GM23338 (cell line): Measurements from ENCODE around the gene ID3.

Experiments used
- CREB1 ChIP-seq: fragments of 250-450 bp; sonication (Bioruptor Pico); IDR thresholded peaks from 2 replicates; pipeline ENCODE4 v1.5.0; 2020; ENCODE audit warnings: low read depth, mild to moderate bottlenecking, moderate library complexity
- EZH2 ChIP-seq: fragments of 200-600 bp; sonication (generic); IDR thresholded peaks from one replicate; pipeline ENCODE4 v1.8.0; 2017; ENCODE audit warnings: antibody characterized with exemption, mild to moderate bottlenecking, low read depth; ENCODE audit not compliant: unreplicated experiment
- EZH2phosphoT487 ChIP-seq: fragments of 200-600 bp; sonication (generic); IDR thresholded peaks from one replicate; pipeline ENCODE4 v1.8.1; 2018; ENCODE audit warnings: antibody characterized with exemption; ENCODE audit not compliant: unreplicated experiment
- NANOG ChIP-seq: IDR thresholded peaks from 2 replicates; pipeline ENCODE4 v1.6.1; 2016; ENCODE audit warnings: antibody characterized with exemption, borderline replicate concordance
- POLR2AphosphoS5 ChIP-seq: IDR thresholded peaks from 2 replicates; pipeline ENCODE4 v1.6.1; 2016; ENCODE audit warnings: antibody characterized with exemption, low read depth
- ZNF114 ChIP-seq: fragments of 250-450 bp; sonication (Bioruptor Pico); IDR thresholded peaks from 2 replicates; pipeline ENCODE4 v1.5.0; 2020; ENCODE audit warnings: mild to moderate bottlenecking, moderate library complexity
- ZNF331 ChIP-seq: fragments of 250-450 bp; sonication (Bioruptor Pico); IDR thresholded peaks from 2 replicates; pipeline ENCODE4 v1.5.0; 2020; ENCODE audit warnings: low read depth, mild to moderate bottlenecking, moderate library complexity
- TF ChIP-seq, protein P1 (sequence below), 2 experiments: fragments of 200-600 bp in 1 of 2; sonication (generic) in 1 of 2; conservative IDR thresholded peaks; 2 replicates each; pipeline versions ENCODE4 v1.5.1 to v1.6.1; 2016 to 2017; ENCODE audit warnings: antibody characterized with exemption in 2 of 2, low read depth in 2 of 2, mild to moderate bottlenecking in 2 of 2, moderate library complexity in 1 of 2
- TF ChIP-seq, protein P2 (sequence below): IDR thresholded peaks from one replicate; pipeline ENCODE4 v1.6.1; 2018; ENCODE audit warnings: antibody characterized with exemption; ENCODE audit not compliant: unreplicated experiment
- TF ChIP-seq, protein P3 (sequence below): fragments of 250-450 bp; sonication (Bioruptor Pico); IDR thresholded peaks from 2 replicates; pipeline ENCODE4 v1.5.0; 2020; ENCODE audit warnings: mild to moderate bottlenecking, moderate library complexity

DNA sequence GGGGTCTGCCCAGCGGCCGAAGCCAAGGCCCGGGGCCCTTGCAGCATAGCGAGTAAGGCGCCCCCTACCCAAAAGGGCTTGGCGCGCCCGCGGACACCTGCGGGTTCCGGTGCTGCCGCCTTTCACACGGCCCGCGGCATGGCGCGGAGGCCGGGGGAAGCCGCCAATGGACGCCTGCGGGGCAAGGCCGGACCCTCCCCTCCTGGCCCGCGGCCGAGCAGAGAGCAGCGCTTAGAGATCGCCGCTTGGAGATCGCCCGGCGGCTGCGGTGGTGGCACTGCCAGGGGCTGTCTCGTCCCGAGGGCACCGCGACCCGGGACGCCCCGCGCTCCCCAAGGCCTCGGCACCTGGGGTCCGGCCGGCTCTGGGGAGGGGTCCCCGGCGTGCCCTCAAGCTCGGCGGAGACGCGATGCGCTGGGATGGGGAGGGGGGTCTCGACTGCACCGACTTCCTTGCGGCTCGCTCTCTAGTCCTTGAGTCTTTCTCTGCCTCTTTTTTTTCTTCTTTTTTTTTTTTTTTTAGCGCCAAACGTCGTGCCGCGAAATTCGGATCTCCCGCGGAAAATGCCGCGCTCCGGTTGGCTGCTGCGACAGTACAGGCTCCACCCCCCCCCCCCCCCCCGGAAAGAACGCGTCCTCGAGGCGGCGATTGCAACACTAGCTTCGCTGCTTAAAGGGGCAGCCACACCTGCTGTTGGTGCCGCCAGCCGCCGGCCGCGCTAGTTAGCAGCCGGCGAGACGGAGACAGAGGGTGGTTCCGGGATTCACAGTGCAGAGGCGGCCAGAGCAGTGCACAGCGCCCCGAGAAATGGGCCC lies 28.3 kb downstream of the ID3 start, which contains the start of gene E2F2:
- TF ChIP-seq, protein P1, sequence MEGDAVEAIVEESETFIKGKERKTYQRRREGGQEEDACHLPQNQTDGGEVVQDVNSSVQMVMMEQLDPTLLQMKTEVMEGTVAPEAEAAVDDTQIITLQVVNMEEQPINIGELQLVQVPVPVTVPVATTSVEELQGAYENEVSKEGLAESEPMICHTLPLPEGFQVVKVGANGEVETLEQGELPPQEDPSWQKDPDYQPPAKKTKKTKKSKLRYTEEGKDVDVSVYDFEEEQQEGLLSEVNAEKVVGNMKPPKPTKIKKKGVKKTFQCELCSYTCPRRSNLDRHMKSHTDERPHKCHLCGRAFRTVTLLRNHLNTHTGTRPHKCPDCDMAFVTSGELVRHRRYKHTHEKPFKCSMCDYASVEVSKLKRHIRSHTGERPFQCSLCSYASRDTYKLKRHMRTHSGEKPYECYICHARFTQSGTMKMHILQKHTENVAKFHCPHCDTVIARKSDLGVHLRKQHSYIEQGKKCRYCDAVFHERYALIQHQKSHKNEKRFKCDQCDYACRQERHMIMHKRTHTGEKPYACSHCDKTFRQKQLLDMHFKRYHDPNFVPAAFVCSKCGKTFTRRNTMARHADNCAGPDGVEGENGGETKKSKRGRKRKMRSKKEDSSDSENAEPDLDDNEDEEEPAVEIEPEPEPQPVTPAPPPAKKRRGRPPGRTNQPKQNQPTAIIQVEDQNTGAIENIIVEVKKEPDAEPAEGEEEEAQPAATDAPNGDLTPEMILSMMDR (conservative IDR thresholded peaks at IDR 0.05; ENCODE audit: low read depth in 2 of 2), result peak in 1 of 2 experiments; percentile 44; a peak in 1 of 4 replicates
- TF ChIP-seq POLR2AphosphoS5 (peak; percentile 47), ZNF114 (CRISPR knock-in tag) (no peak), EZH2 (no peak), CREB1 (no peak), ZNF331 (no peak), EZH2phosphoT487 (no peak), NANOG (no peak)
- TF ChIP-seq, protein P2, sequence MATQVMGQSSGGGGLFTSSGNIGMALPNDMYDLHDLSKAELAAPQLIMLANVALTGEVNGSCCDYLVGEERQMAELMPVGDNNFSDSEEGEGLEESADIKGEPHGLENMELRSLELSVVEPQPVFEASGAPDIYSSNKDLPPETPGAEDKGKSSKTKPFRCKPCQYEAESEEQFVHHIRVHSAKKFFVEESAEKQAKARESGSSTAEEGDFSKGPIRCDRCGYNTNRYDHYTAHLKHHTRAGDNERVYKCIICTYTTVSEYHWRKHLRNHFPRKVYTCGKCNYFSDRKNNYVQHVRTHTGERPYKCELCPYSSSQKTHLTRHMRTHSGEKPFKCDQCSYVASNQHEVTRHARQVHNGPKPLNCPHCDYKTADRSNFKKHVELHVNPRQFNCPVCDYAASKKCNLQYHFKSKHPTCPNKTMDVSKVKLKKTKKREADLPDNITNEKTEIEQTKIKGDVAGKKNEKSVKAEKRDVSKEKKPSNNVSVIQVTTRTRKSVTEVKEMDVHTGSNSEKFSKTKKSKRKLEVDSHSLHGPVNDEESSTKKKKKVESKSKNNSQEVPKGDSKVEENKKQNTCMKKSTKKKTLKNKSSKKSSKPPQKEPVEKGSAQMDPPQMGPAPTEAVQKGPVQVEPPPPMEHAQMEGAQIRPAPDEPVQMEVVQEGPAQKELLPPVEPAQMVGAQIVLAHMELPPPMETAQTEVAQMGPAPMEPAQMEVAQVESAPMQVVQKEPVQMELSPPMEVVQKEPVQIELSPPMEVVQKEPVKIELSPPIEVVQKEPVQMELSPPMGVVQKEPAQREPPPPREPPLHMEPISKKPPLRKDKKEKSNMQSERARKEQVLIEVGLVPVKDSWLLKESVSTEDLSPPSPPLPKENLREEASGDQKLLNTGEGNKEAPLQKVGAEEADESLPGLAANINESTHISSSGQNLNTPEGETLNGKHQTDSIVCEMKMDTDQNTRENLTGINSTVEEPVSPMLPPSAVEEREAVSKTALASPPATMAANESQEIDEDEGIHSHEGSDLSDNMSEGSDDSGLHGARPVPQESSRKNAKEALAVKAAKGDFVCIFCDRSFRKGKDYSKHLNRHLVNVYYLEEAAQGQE, result no peak
- TF ChIP-seq, protein P3, sequence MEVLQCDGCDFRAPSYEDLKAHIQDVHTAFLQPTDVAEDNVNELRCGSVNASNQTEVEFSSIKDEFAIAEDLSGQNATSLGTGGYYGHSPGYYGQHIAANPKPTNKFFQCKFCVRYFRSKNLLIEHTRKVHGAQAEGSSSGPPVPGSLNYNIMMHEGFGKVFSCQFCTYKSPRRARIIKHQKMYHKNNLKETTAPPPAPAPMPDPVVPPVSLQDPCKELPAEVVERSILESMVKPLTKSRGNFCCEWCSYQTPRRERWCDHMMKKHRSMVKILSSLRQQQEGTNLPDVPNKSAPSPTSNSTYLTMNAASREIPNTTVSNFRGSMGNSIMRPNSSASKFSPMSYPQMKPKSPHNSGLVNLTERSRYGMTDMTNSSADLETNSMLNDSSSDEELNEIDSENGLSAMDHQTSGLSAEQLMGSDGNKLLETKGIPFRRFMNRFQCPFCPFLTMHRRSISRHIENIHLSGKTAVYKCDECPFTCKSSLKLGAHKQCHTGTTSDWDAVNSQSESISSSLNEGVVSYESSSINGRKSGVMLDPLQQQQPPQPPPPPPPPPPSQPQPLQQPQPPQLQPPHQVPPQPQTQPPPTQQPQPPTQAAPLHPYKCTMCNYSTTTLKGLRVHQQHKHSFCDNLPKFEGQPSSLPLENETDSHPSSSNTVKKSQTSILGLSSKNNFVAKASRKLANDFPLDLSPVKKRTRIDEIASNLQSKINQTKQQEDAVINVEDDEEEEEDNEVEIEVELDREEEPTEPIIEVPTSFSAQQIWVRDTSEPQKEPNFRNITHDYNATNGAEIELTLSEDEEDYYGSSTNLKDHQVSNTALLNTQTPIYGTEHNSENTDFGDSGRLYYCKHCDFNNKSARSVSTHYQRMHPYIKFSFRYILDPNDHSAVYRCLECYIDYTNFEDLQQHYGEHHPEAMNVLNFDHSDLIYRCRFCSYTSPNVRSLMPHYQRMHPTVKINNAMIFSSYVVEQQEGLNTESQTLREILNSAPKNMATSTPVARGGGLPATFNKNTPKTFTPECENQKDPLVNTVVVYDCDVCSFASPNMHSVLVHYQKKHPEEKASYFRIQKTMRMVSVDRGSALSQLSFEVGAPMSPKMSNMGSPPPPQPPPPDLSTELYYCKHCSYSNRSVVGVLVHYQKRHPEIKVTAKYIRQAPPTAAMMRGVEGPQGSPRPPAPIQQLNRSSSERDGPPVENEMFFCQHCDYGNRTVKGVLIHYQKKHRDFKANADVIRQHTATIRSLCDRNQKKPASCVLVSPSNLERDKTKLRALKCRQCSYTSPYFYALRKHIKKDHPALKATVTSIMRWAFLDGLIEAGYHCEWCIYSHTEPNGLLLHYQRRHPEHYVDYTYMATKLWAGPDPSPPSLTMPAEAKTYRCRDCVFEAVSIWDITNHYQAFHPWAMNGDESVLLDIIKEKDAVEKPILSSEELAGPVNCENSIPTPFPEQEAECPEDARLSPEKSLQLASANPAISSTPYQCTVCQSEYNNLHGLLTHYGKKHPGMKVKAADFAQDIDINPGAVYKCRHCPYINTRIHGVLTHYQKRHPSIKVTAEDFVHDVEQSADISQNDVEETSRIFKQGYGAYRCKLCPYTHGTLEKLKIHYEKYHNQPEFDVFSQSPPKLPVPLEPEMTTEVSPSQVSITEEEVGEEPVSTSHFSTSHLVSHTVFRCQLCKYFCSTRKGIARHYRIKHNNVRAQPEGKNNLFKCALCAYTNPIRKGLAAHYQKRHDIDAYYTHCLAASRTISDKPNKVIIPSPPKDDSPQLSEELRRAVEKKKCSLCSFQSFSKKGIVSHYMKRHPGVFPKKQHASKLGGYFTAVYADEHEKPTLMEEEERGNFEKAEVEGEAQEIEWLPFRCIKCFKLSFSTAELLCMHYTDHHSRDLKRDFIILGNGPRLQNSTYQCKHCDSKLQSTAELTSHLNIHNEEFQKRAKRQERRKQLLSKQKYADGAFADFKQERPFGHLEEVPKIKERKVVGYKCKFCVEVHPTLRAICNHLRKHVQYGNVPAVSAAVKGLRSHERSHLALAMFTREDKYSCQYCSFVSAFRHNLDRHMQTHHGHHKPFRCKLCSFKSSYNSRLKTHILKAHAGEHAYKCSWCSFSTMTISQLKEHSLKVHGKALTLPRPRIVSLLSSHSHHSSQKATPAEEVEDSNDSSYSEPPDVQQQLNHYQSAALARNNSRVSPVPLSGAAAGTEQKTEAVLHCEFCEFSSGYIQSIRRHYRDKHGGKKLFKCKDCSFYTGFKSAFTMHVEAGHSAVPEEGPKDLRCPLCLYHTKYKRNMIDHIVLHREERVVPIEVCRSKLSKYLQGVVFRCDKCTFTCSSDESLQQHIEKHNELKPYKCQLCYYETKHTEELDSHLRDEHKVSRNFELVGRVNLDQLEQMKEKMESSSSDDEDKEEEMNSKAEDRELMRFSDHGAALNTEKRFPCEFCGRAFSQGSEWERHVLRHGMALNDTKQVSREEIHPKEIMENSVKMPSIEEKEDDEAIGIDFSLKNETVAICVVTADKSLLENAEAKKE (CRISPR knock-in tag), result no peak
